Activated T-cell treated with anti-CD3 and anti-CD28 coated beads for 24 hours (primary cell): Measurements from ENCODE around the gene LCE1B.

Experiments used
- DNase-seq: peaks from one replicate; pipeline ENCODE4 v3.0.0-alpha.2; 2020; ENCODE audit warnings: low read depth

LCE1B gene, protein sequence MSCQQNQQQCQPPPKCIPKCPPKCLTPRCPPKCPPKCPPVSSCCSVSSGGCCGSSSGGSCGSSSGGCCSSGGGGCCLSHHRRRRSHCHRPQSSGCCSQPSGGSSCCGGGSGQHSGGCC

DNA sequence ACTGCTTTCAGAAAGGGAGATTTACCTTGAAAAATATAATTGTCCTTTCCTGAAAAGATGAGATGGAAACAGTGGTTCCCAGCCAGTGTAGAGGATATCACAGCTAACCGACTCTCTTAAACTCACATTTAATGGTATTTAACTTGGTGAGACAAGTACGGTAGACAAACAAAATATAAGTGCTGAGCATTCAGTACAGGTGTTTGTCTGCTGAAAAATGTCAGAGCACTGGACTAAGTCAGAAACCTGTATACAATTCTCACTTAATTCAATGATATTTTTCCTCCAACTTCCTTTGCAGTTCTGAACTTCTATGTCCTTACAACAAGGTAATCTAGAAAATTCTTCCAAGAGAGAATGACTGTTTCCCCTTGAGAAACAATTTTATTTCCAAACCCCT, at the start of gene LCE1B:
Gene LCE1B (plus strand): TSS at position 301 of the 400 bp plus-strand sequence. CDS start 476 bp downstream, outside the sequence.
- no peak for DNase-seq

DNA sequence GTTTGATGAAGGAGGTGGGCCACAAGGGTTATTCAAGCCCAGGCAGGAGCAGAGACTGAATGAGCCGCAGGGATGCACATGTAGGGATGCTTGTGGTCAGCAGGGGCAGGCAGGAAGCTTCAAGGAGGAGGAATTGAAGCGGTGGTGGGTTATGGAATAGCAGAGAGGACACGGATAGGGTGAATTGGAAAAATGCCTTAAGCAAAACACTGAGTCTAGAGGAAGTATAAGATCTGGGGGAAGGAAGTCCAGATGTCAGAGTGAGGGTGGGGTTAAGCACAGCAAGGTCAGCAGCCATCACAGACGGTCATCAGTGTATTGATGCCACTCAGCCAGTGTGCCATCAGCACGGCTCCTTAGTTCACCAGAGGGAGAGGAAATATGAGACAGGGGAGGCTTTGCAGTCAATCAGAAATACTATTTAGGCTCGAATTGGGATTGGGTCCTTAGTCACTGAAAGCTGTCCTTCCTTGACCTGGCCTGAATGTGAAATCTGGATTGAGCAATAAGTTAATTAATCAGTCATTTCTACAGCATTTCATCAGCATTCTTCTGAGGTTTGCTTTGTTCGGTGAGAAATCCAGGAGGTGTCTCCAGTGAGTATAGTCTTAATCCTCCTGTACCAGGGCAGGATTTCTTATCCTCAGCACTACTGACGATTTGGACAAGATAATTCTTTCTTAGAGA, 42.8 kb upstream of the LCE1B start:
- DNase-seq, result no peak

DNA sequence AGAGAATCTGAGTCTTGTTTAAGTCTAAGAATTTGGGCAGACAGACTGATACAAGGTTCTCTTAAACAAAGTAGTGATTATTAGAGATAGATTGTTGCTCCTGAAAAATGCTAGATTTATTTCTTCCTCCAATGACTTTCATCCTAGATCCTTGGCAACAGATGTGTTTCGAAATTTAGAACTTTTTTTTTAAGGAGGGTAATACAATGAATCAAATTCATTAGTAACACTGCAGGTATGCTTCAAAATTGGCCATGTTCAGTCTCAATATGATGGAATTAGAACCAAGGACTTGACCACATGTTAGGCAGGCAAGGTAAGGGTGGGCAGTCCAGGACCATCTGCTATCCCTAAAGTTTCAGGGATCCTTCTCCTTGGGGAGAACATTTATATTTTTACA, 41.4 kb upstream of the LCE1B start:
- DNase-seq, result no peak

GRCh38 chr1:152774875-152775274, 36.9 kb upstream of the LCE1B start, which contains the start of gene LCE1F:
TSS of gene LCE1F (plus strand) at chr1:152775140. CDS start at chr1:152776372, 1,232 bp downstream.
- no peak for DNase-seq

DNA sequence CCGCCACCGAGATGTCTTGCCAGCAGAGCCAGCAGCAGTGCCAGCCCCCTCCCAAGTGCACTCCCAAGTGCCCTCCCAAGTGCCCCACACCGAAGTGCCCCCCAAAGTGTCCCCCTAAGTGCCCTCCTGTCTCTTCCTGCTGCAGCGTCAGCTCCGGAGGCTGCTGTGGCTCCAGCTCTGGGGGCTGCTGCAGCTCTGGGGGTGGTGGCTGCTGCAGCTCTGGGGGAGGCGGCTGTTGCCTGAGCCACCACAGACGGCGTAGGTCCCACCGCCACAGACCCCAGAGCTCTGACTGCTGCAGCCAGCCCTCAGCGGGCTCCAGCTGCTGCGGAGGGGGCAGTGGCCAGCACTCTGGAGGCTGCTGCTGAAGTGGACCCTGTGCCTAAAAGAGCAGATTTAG, 35.4 kb upstream of the LCE1B start:
- no peak for DNase-seq

- DNase-seq, result no peak
Measured at GRCh38 chr1:152777510-152778137, 34.1 kb upstream of the LCE1B start.

DNA sequence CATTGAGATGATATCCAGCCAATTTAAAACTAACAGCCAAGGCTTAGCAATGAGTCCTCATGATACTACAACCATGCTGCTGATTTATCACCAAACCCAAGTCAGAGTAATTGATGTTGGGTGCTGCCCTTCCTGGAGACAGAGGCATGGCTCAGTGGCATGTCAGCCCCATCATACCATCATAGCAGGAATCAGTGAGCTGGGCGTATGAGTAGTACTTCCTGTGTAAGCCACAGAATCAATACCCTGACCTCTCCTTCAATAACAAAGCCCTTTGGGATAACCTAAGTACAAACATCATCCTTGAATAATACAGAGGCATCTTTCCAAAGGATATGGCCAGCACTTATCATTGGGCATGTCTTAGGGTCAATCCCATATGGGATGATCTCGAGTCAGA, 28.7 kb upstream of the LCE1B start:
- no peak for DNase-seq

DNA sequence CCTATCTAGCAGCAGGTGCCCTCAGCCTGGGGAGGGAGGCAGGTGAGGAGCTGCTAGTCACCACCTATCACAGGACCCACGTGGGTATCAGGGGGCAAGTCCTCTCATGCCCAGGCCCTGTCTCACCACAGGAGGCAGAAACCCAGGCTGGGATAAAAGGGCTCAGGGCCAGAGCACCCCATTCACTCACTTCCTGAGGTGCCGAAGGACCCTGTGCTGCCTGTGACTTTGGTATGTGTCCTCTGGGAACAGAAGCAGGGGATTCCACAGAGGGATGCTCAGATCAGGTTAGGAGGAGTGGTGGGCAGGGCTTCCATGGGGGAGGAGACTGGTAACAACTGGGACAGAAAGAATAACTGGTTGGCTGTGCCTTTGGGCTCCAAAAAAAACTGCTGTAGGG, 25.7 kb upstream of the LCE1B start, which contains the start of gene LCE1E:
Gene LCE1E (plus strand): TSS at position 181 of the 400 bp plus-strand sequence. CDS start 1,043 bp downstream, outside the sequence.
- no peak for DNase-seq

DNA sequence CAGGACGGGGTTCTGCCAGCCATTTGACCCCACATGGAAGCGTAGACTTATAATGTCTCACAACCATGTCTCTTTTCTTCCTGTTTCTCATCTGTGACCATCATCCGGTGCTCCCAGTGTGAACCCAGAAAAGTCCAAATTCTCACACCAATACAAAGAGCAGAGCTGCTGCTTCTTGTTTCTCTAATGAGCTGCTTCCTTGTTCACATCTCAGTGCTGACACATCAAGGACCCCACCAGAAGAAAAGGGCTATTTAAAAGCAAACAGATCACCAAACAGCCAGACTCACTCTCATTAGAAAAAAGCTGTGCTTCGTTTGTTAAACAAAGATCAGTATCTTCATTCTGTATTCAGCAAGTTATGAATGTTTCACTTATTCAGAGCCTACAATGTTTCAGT, 16.1 kb upstream of the LCE1B start:
- DNase-seq, result no peak

GRCh38 chr1:152796421-152796820, 15.3 kb upstream of the LCE1B start, which contains the start of gene LCE1D:
TSS of gene LCE1D (plus strand) at chr1:152796721. CDS start at chr1:152797795, 1,074 bp downstream.
- DNase-seq, result no peak

- no peak for DNase-seq
Measured at GRCh38 chr1:152801333-152801732, 10.4 kb upstream of the LCE1B start.

- DNase-seq, result no peak
Measured at GRCh38 chr1:152806576-152806975, 5.2 kb upstream of the LCE1B start, which contains the start of gene LCE1C. TSS of gene LCE1C (minus strand) at chr1:152806651. CDS start at chr1:152805478, 1,173 bp downstream.

GRCh38 chr1:152811050-152811449, 721 bp upstream of the LCE1B start:
- no peak for DNase-seq

DNA sequence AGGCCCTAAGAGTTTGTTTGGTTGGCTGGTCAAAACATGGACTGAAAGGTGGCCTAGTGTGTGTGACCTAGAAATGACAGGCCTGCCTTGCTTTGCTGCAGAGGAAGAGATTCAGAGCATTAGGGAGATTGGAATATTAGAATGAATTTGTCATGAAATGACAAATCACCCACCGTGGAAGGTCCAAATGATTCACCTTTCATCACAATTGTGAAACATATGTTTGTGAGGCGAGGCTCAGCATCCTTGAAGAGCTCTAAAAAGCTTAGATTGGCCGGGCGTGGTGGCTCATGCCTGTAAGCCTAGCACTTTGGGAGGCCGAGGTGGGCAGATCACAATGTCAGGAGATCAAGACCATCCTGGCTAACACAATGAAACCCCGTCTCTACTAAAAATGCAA, 5.5 kb downstream of the LCE1B start:
- DNase-seq, result no peak

DNA sequence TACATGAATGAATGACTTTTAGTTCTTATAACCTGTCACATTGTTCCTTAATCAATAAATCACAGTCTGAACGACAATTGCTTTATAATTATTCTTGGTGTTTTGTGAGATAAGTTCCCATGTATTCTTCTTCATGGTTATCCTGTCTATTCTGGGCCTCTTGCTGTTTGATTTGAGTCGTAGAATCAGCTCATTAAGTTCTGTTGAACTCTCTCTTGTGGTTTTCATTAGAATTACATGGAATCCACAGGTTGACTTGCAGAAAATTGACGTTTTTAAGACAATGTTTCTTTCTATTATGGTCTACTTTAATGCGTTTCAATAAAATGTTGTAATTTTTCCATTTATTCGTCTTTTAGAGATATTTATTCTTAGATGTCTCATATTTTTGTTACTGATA, 11.5 kb downstream of the LCE1B start:
- no peak for DNase-seq

DNA sequence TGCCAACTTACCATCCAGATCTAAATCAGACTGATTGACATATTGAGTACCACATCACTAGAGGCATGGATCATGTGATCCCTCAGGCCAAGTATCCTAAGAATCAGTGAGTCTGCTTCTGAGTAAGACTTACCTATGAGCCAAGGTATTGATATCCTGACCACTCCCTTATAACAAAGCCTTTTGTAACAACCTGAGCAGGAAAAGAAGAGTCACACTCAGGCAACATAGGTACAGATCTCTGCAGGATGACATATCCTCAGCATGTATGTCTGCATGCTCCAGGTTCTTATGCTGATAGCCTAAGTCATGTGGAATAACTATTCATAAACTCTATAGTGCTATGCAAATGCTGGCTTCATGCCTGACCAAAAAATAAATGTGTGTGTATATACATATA, 13.2 kb downstream of the LCE1B start:
- DNase-seq, result no peak

GRCh38 chr1:152827173-152827572, 15.4 kb downstream of the LCE1B start, which contains the start of gene LCE1A:
TSS of gene LCE1A (plus strand) at chr1:152827473. CDS start at chr1:152827473, 0 bp downstream.
- no peak for DNase-seq

GRCh38 chr1:152836870-152837269, 25.1 kb downstream of the LCE1B start:
- DNase-seq, result no peak

DNA sequence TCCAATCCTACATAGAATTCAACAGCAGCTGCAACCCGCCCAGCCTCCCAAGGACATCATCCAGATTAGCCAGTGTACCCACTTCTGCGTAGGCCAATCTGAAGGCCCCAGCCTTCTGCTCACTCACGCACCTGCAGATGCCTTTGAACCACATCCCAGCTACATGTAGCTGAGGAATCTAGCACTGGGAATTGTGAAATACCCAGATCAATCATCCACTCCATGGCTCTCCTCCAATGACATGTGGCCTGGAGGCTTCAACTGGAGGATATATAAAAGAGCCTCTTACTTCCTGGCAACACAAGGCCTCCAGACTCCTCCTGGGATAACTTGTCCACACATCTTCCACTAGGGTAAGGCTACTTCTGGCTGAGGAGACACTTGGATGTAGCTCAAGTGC, 30.8 kb downstream of the LCE1B start, which contains the start of gene LCE6A:
Gene LCE6A (plus strand): TSS at position 301 of the 400 bp plus-strand sequence. CDS start 665 bp downstream, outside the sequence.
- DNase-seq, result no peak

GRCh38 chr1:152855661-152856060, 43.9 kb downstream of the LCE1B start:
- DNase-seq, result no peak

- DNase-seq, result no peak
Measured at GRCh38 chr1:152858062-152858461, 46.3 kb downstream of the LCE1B start.

DNA sequence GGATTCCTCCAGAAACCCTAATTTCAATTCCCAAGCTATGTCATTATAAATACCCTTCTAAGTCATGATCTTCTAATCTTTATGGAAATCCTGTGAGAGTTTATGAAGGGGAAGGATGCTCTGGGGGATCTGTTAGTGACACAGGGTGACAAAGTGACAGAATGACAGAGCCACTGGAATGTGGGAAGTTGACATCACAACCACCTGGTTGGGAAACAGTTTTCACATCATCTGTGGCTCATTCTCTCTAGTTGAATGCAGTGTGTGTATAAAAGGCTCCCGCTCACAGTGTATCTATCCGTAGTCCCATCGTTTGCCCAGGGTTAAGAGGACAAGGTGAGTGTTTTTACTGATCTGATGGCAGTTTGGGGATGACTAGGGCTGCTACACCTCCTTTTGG, 47.9 kb downstream of the LCE1B start, which contains the start of gene LCE7A:
Gene LCE7A (plus strand): TSS at position 301 of the 400 bp plus-strand sequence. CDS start 702 bp downstream, outside the sequence.
- no peak for DNase-seq

- DNase-seq, result no peak
Measured at GRCh38 chr1:152860129-152860528, 48.4 kb downstream of the LCE1B start.
